NCI-H128 (cell line): ENCODE data around the gene LIX1.

Source experiments
- DNase-seq: peaks from one replicate; lab custom pipeline; 2025; ENCODE audit not compliant: unreplicated experiment; lab: John Stamatoyannopoulos, UW

LIX1 gene

GRCh38 chr5:97077246-97077645 is 65.2 kb downstream of the LIX1 start:
- DNase-seq = no peak

DNA sequence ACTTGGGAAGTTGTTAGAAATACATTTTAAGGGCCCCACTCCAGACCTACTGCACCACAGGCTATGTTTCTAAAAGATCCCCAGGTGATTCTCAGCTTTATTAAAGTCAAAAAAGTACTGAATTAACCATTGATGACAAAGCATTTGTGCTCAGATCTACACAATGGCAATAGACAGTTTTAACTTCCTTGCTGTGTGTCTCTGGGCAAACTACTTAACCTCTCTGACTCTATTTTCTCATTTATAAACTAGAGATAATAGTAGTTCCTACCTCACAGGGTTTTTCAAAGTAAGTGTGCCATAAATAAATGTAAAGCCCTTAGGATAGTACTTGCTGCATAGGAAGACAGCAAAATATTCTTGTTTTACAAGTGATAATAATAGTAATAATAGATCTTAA is 66.3 kb downstream of the LIX1 start:
- DNase-seq = no peak

- no peak for DNase-seq
Measured at GRCh38 chr5:97075649-97076048, 66.8 kb downstream of the LIX1 start.

DNA sequence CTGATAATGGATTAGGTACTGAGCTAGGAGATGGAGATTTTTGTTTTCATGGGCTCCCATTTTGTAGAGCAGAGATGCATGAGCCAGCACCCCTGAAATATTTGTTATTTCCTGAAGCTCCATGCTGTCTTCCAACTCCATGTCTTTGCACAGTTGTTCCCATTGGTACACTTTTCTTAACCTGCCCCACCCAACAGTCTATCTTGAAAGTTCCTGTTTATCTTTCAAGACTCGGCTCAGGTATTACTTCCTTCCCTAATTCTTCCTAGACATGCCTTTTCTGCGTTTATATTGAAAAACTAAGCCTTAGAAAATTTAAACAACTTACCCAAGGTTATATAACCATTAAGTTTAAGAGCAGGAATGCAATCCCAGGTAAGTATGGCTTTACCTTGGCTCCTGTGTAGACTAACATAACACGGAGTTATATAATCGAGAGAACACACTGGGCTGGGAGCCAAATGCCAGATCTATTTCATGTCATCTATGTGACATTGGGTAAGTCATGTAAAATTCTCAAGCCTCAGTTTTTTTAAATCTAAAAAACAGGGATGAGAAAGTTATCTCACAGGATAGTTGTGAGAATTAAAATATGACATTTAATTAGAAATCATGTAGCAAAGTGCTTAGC is 67.4 kb downstream of the LIX1 start:
- DNase-seq = no peak

- DNase-seq = no peak
Measured at GRCh38 chr5:97073420-97073819, 69.0 kb downstream of the LIX1 start.

GRCh38 chr5:97072696-97073095 is 69.7 kb downstream of the LIX1 start:
- no peak for DNase-seq

DNA sequence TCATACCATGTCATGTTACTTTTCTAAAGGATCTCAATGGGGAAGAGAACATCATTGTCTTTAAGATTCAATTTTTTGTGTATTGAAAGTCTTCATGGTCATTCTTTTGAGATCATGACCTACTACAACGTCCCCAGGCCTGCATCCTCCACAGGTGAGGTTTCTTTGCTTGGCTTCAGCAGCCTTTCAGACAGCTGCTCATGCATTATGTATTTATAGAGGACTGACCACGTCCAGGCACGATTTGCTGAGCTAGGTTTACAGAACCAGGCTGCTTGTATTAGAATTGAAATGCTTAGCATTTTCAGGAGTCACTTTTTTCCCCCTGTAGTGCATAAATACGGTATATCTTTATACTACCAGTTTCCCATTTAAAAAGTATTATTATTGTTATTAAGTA is 70.4 kb downstream of the LIX1 start:
- no peak for DNase-seq

DNA sequence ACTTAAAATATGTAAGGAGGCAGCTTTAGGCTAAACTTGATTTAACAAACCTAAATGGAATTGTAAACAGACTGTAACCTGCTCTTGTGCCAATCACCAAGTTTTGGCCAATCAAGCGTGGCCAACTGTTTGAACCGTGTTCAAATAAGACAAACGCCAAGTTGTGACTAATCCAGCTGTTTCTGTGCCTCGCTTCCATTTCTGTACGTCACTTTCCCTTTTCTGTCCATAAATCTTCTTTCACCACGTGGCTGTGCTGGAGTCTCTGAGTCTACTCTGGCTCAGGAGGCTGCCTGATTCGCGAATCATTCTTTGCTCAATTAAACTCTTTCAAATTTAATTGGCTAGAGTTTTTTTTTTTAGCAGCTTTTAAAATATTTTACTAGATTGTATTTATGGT is 71.3 kb downstream of the LIX1 start:
- no peak for DNase-seq

DNA sequence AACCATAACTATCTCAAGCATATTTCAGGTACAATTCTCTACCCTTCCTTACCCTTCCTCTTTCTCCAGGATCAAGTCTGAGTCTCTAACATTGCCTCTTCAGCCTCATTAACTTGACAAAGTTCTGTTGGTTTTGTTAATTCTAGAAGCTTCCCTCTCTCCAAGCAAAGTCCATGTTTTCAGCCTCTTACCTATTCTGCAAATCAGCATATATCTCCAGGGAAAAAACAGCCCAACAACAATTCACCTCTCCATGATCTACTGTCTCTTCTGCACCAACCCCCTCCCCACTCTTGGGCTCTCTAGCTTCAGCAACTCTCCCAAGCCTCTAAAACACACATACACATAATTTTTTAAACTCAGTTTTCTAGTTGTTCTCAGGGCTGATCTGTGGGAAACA is 72.2 kb downstream of the LIX1 start:
- DNase-seq = no peak

DNA sequence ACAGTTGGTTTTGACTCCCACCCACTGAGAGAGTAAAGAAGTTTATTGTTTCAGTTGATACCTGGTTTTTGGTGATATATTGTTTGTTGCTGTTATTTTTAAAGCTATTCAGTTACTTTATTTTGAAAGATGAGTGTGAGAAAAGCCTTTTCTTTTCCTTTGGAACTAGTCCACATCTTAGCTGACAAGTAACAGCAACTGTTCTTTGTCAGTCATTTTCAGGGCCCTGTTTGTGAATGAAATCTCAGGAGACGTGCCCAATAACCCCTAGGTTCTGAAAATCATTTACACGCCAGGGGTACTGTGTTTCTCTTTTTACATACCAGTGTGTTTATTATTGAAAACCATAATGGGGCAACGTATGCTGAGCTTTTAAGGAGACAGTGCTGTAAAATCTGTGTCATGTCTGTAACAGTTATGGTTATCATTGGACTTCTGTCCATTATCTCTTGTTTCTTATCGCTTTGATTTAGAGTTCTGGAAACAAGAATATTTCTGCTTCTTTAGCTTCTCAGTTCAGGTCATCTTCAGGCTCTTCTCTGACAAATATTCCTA is 75.0 kb downstream of the LIX1 start:
- no peak for DNase-seq

DNA sequence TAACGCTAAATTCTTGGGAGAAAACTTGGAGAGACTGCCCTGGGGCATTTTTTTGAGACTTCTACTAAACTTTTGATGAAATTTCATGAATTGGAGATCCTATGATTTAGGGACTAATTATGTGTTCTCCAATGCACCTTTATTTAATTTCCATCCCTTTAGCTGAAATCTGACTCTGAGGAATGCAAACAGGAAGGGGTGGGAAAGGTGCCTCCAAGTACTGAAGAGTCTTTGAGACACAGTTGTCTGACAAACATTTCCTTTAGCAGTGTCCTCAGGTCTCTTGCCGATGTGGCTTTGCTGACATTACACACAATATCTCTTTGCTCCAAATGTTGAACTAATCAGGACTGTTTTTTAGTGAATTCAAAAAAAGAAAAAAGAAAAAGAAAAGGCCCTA is 76.9 kb downstream of the LIX1 start:
- DNase-seq = no peak

- no peak for DNase-seq
Measured at GRCh38 chr5:97063251-97063650, 79.2 kb downstream of the LIX1 start.

GRCh38 chr5:97062046-97062445 is 80.4 kb downstream of the LIX1 start:
- no peak for DNase-seq

GRCh38 chr5:97056263-97056662 is 86.1 kb downstream of the LIX1 start:
- DNase-seq = no peak

- no peak for DNase-seq
Measured at GRCh38 chr5:97049175-97049574, 93.2 kb downstream of the LIX1 start.

- no peak for DNase-seq
Measured at GRCh38 chr5:97047076-97047475, 95.3 kb downstream of the LIX1 start.

- DNase-seq = no peak
Measured at GRCh38 chr5:97046270-97046982, 96.0 kb downstream of the LIX1 start.

DNA sequence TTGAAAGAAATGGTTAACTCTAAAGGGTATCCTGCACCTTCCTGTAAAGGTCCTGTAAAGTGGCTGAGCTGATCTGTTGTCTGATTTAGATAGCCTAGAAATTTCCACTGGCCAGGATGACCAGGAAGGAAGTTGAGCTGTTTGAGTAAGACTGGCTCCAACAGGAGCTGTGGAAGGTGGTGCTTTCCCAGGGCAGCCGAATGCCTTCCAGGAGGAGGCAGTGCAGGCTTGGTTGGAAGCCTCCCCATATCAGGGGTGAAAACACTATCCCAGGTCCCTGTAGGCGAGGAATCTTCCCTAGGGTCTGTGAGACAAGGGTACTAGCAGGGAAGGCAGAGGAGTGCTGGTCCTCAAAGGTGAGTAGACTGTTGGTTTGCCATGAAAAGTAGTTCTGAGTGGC is 98.4 kb downstream of the LIX1 start:
- no peak for DNase-seq

DNA sequence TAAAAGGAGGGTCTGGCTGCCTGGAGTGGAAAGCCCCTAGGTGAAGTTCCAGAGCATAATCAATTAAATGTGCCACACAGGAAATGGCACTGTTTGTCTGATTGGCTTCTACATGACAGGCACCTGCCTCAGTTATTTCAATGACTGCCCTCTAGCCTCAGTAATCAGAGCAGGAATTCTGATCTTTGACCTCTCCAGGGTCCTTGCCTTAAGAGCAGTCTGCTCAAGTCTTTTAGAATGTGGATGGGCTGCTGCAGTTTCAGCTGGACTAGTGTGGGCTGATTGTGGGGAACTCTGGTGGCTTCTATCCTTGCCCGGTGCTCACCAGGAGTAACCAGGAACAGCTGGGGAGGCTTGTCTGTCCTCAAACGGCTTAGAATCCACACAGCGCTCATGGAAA is 98.9 kb downstream of the LIX1 start:
- no peak for DNase-seq

GRCh38 chr5:97042996-97043395 is 99.4 kb downstream of the LIX1 start:
- no peak for DNase-seq
